Measurements from ENCODE around the gene FAM50B. TPM values are rescaled to one million over a fixed set of nuclear protein-coding genes. Genes with fewer than 3 reads are reported as not detected.

The FAM50B gene
- total and polyA plus RNA-seq, 7 experiments from 2014 or later = 3.4 to 22.9 (median 12.0) TPM

GRCh38 chr6:3811191-3811590 lies 38.0 kb upstream of the FAM50B start:
- CTCF ChIA-PET = no interaction called here
- no peak for DNase-seq

GRCh38 chr6:3812596-3812995 lies 36.6 kb upstream of the FAM50B start:
- H3K9me3 ChIP-seq (ENCODE audit: control insufficient read depth in 2 of 3, low read length in 3 of 3) = no peaks in the 10 kb centered on the region
- ChIA-PET POLR2A (no interaction called here), CTCF (interaction anchor here (0.5 kb wide), 1 partner anchor 120 kb away, joined by 3 read pairs; no protein-coding TSS in a partner anchor)
- H3K4me1 Mint-ChIP-seq = peaks cover 0 to 4% (median 0%) of the 10 kb centered on the region in 7 donors
- intact Hi-C loops (cut with micrococcal nuclease) = no loop called here
- H3K4me1 ChIP-seq (ENCODE audit: control insufficient read depth in 2 of 2, insufficient read depth in 2 of 2, low read length in 2 of 2) = no peaks in the 10 kb centered on the region
- H3K27me3 Mint-ChIP-seq = peaks cover 0 to 18% (median 4%) of the 10 kb centered on the region in 5 donors
- ATAC-seq (no peak), DNase-seq (no peak)
- H3K36me3 ChIP-seq (ENCODE audit: control insufficient read depth in 2 of 3, insufficient read depth in 3 of 3, low read length in 3 of 3) = no peaks in the 10 kb centered on the region
- H3K27ac Mint-ChIP-seq = no peak overlapping the region
- H3K4me3 Mint-ChIP-seq = no peak overlapping the region
- H3K27ac ChIP-seq (ENCODE audit: low read depth, low read length) = no peak overlapping the region
- H3K27me3 ChIP-seq (ENCODE audit: control insufficient read depth in 2 of 2, insufficient read depth in 2 of 2, low read length in 2 of 2) = no peaks in the 10 kb centered on the region
- H3K9me3 Mint-ChIP-seq = peaks cover 0 to 2% (median 0%) of the 10 kb centered on the region in 11 donors
- no peak overlapping the region for H3K4me3 ChIP-seq (ENCODE audit: low read length)
- no peaks in the 10 kb centered on the region for H3K36me3 Mint-ChIP-seq

More at GRCh38 chr6:3811191-3811590, 38.0 kb upstream of the FAM50B start:
- no peak for ATAC-seq
- no peaks in the 10 kb centered on the region for H3K27me3 ChIP-seq (ENCODE audit: control insufficient read depth in 2 of 2, insufficient read depth in 2 of 2, low read length in 2 of 2)
- Mint-ChIP-seq H3K36me3 (no peaks in the 10 kb centered on the region), H3K9me3 (peaks cover 0 to 2% (median 0%) of the 10 kb centered on the region in 11 donors), H3K4me3 (no peak overlapping the region), H3K27ac (no peak overlapping the region), H3K27me3 (peaks cover 0 to 18% (median 4%) of the 10 kb centered on the region in 5 donors), H3K4me1 (peaks cover 0 to 4% (median 0%) of the 10 kb centered on the region in 7 donors)
- H3K4me1 ChIP-seq (ENCODE audit: control insufficient read depth in 2 of 2, insufficient read depth in 2 of 2, low read length in 2 of 2) = no peaks in the 10 kb centered on the region
- H3K4me3 ChIP-seq (ENCODE audit: low read length) = no peak overlapping the region
- H3K36me3 ChIP-seq (ENCODE audit: control insufficient read depth in 2 of 3, insufficient read depth in 3 of 3, low read length in 3 of 3) = no peaks in the 10 kb centered on the region
- POLR2A ChIA-PET = no interaction called here
- intact Hi-C loops (cut with micrococcal nuclease) = no loop called here
- no peaks in the 10 kb centered on the region for H3K9me3 ChIP-seq (ENCODE audit: control insufficient read depth in 2 of 3, low read length in 3 of 3)
- no peak overlapping the region for H3K27ac ChIP-seq (ENCODE audit: low read depth, low read length)

GRCh38 chr6:3813150-3813780 lies 35.9 kb upstream of the FAM50B start:
- Histone ChIP-seq H3K4me3 (ENCODE audit: low read length) (no peak overlapping the region), H3K9me3 (ENCODE audit: control insufficient read depth in 2 of 3, low read length in 3 of 3) (no peaks in the 10 kb centered on the region), H3K36me3 (ENCODE audit: control insufficient read depth in 2 of 3, insufficient read depth in 3 of 3, low read length in 3 of 3) (no peaks in the 10 kb centered on the region), H3K27me3 (ENCODE audit: control insufficient read depth in 2 of 2, insufficient read depth in 2 of 2, low read length in 2 of 2) (no peaks in the 10 kb centered on the region), H3K27ac (ENCODE audit: low read depth, low read length) (no peak overlapping the region), H3K4me1 (ENCODE audit: control insufficient read depth in 2 of 2, insufficient read depth in 2 of 2, low read length in 2 of 2) (no peaks in the 10 kb centered on the region)
- DNase-seq (no peak), ATAC-seq (peak; percentile 34)
- POLR2A ChIA-PET = no interaction called here
- Mint-ChIP-seq H3K27ac (no peak overlapping the region), H3K4me1 (peaks cover 0 to 4% (median 0%) of the 10 kb centered on the region in 7 donors), H3K4me3 (no peak overlapping the region), H3K36me3 (no peaks in the 10 kb centered on the region), H3K9me3 (peaks cover 0 to 2% (median 0%) of the 10 kb centered on the region in 11 donors), H3K27me3 (peaks cover 0 to 18% (median 4%) of the 10 kb centered on the region in 5 donors)
- intact Hi-C loops (cut with micrococcal nuclease) = no loop called here
- CTCF ChIA-PET = no interaction called here

GRCh38 chr6:3813918-3814317 lies 35.3 kb upstream of the FAM50B start:
- no peaks in the 10 kb centered on the region for H3K9me3 ChIP-seq (ENCODE audit: control insufficient read depth in 2 of 3, low read length in 3 of 3)
- Mint-ChIP-seq H3K4me3 (no peak overlapping the region), H3K27me3 (peaks cover 0 to 18% (median 4%) of the 10 kb centered on the region in 5 donors), H3K9me3 (peaks cover 0 to 4% (median 0%) of the 10 kb centered on the region in 11 donors), H3K36me3 (no peaks in the 10 kb centered on the region), H3K4me1 (peaks cover 0 to 4% (median 0%) of the 10 kb centered on the region in 7 donors), H3K27ac (no peak overlapping the region)
- H3K27me3 ChIP-seq (ENCODE audit: control insufficient read depth in 2 of 2, insufficient read depth in 2 of 2, low read length in 2 of 2) = no peaks in the 10 kb centered on the region
- no peak overlapping the region for H3K4me3 ChIP-seq (ENCODE audit: low read length)
- POLR2A ChIA-PET = no interaction called here
- no peaks in the 10 kb centered on the region for H3K36me3 ChIP-seq (ENCODE audit: control insufficient read depth in 2 of 3, insufficient read depth in 3 of 3, low read length in 3 of 3)
- ATAC-seq = no peak
- intact Hi-C loops (cut with micrococcal nuclease) = no loop called here
- H3K4me1 ChIP-seq (ENCODE audit: control insufficient read depth in 2 of 2, insufficient read depth in 2 of 2, low read length in 2 of 2) = no peaks in the 10 kb centered on the region
- no peak overlapping the region for H3K27ac ChIP-seq (ENCODE audit: low read depth, low read length)
- CTCF ChIA-PET = no interaction called here
- no peak for DNase-seq

- H3K27ac ChIP-seq (ENCODE audit: low read depth, low read length) = no peak overlapping the region
- peaks cover 0 to 4% (median 0%) of the 10 kb centered on the region in 11 donors for H3K9me3 Mint-ChIP-seq
- peaks cover 0 to 18% (median 4%) of the 10 kb centered on the region in 5 donors for H3K27me3 Mint-ChIP-seq
- no peaks in the 10 kb centered on the region for H3K27me3 ChIP-seq (ENCODE audit: control insufficient read depth in 2 of 2, insufficient read depth in 2 of 2, low read length in 2 of 2)
- ChIA-PET CTCF (no interaction called here), POLR2A (no interaction called here)
- H3K4me1 Mint-ChIP-seq = peaks cover 0 to 4% (median 0%) of the 10 kb centered on the region in 7 donors
- no peak overlapping the region for H3K27ac Mint-ChIP-seq
- H3K36me3 Mint-ChIP-seq = no peaks in the 10 kb centered on the region
- H3K4me1 ChIP-seq (ENCODE audit: control insufficient read depth in 2 of 2, insufficient read depth in 2 of 2, low read length in 2 of 2) = no peaks in the 10 kb centered on the region
- intact Hi-C loops (cut with micrococcal nuclease) = no loop called here
- H3K9me3 ChIP-seq (ENCODE audit: control insufficient read depth in 2 of 3, low read length in 3 of 3) = no peaks in the 10 kb centered on the region
- no peak overlapping the region for H3K4me3 ChIP-seq (ENCODE audit: low read length)
- ATAC-seq (no peak), DNase-seq (no peak)
- H3K36me3 ChIP-seq (ENCODE audit: control insufficient read depth in 2 of 3, insufficient read depth in 3 of 3, low read length in 3 of 3) = no peaks in the 10 kb centered on the region
- no peak overlapping the region for H3K4me3 Mint-ChIP-seq
Observed at GRCh38 chr6:3814539-3814938, 34.6 kb upstream of the FAM50B start.

- ChIA-PET CTCF (no interaction called here), POLR2A (no interaction called here)
- Histone ChIP-seq H3K36me3 (ENCODE audit: control insufficient read depth in 2 of 3, insufficient read depth in 3 of 3, low read length in 3 of 3) (no peaks in the 10 kb centered on the region), H3K9me3 (ENCODE audit: control insufficient read depth in 2 of 3, low read length in 3 of 3) (no peaks in the 10 kb centered on the region), H3K27ac (ENCODE audit: low read depth, low read length) (no peak overlapping the region), H3K4me3 (ENCODE audit: low read length) (no peak overlapping the region), H3K27me3 (ENCODE audit: control insufficient read depth in 2 of 2, insufficient read depth in 2 of 2, low read length in 2 of 2) (no peaks in the 10 kb centered on the region), H3K4me1 (ENCODE audit: control insufficient read depth in 2 of 2, insufficient read depth in 2 of 2, low read length in 2 of 2) (no peaks in the 10 kb centered on the region)
- no peak for ATAC-seq
- no peaks in the 10 kb centered on the region for H3K36me3 Mint-ChIP-seq
- H3K4me3 Mint-ChIP-seq = no peak overlapping the region
- H3K4me1 Mint-ChIP-seq = peaks cover 0 to 4% (median 0%) of the 10 kb centered on the region in 7 donors
- peaks cover 0 to 13% (median 4%) of the 10 kb centered on the region in 5 donors for H3K27me3 Mint-ChIP-seq
- DNase-seq = no peak
- no peak overlapping the region for H3K27ac Mint-ChIP-seq
- H3K9me3 Mint-ChIP-seq = peaks cover 0 to 4% (median 0%) of the 10 kb centered on the region in 11 donors
- intact Hi-C loops (cut with micrococcal nuclease) = no loop called here
Observed at GRCh38 chr6:3816251-3816650, 32.9 kb upstream of the FAM50B start.

Measured in naive thymus-derived CD4-positive, alpha-beta T cell (primary cell).